ENCODE data around the gene OR6K2. TPM values are rescaled to one million over a fixed set of nuclear protein-coding genes. Genes with fewer than 3 reads are reported as not detected.

Gene OR6K2
- total RNA-seq, 1 experiment from 2014 or later = not detected

GRCh38 chr1:158687037-158687436, 13.4 kb downstream of the OR6K2 start:
- no TSS peak for BruUV-seq (replicated peaks)
- intact Hi-C loops (cut with micrococcal nuclease) = no loop called here
- ChIA-PET CTCF (interaction anchor here (0.8 kb wide), 1 partner anchor 777 kb away, joined by 6 read pairs; no protein-coding TSS in a partner anchor), POLR2A (no interaction called here)
- TF ChIP-seq CTCF (IDR thresholded peaks at IDR 0.05; ENCODE audit: unreplicated experiment) = no peak
- Mint-ChIP-seq H3K9me3 (ENCODE audit: unreplicated experiment) (no peaks in the 10 kb centered on the region), H3K27me3 (ENCODE audit: insufficient read depth, unreplicated experiment) (peaks cover 92% of the 10 kb centered on the region), H3K27ac (ENCODE audit: low read depth, unreplicated experiment) (no peak overlapping the region), H3K4me3 (ENCODE audit: unreplicated experiment) (no peak overlapping the region), H3K4me1 (ENCODE audit: insufficient read depth, unreplicated experiment) (no peaks in the 10 kb centered on the region), H3K36me3 (ENCODE audit: insufficient read depth, unreplicated experiment) (no peaks in the 10 kb centered on the region)
- no peak for DNase-seq (ENCODE audit: unreplicated experiment)

GRCh38 chr1:158686111-158687009, 14.1 kb downstream of the OR6K2 start, which contains the start of gene SPTA1:
SPTA1 (minus strand) TSS chr1:158686715; CDS start chr1:158686517, 198 bp downstream.
- H3K9me3 Mint-ChIP-seq (ENCODE audit: unreplicated experiment) = no peaks in the 10 kb centered on the region
- H3K36me3 Mint-ChIP-seq (ENCODE audit: insufficient read depth, unreplicated experiment) = no peaks in the 10 kb centered on the region
- H3K27me3 Mint-ChIP-seq (ENCODE audit: insufficient read depth, unreplicated experiment) = peaks cover 98% of the 10 kb centered on the region
- POLR2A ChIA-PET = no interaction called here
- BruUV-seq (replicated peaks) = no TSS peak
- no peak within 1 kb of the TSS for H3K27ac Mint-ChIP-seq (ENCODE audit: low read depth, unreplicated experiment)
- DNase-seq (ENCODE audit: unreplicated experiment) = peak; percentile 16
- H3K4me3 Mint-ChIP-seq (ENCODE audit: unreplicated experiment) = no peak within 1 kb of the TSS
- intact Hi-C loops (cut with micrococcal nuclease) = no loop called here
- no peak for TF ChIP-seq CTCF (IDR thresholded peaks at IDR 0.05; ENCODE audit: unreplicated experiment)
- H3K4me1 Mint-ChIP-seq (ENCODE audit: insufficient read depth, unreplicated experiment) = no peaks in the 10 kb centered on the region
- CTCF ChIA-PET = interaction anchor here (0.7 to 1.4 kb wide), 4 partner anchors 11 to 777 kb away, joined by 3 to 6 read pairs (median 3); no protein-coding TSS in a partner anchor

GRCh38 chr1:158685085-158685484, 15.4 kb downstream of the OR6K2 start:
- ChIA-PET POLR2A (interaction anchor here (0.7 kb wide), 1 partner anchor 26 kb away, joined by 3 read pairs; no protein-coding TSS in a partner anchor), CTCF (interaction anchor here (0.5 to 1.4 kb wide), 4 partner anchors 12 to 279 kb away, joined by 3 to 4 read pairs (median 4); no protein-coding TSS in a partner anchor)
- Mint-ChIP-seq H3K27me3 (ENCODE audit: insufficient read depth, unreplicated experiment) (peaks cover 98% of the 10 kb centered on the region), H3K4me3 (ENCODE audit: unreplicated experiment) (no peak overlapping the region), H3K4me1 (ENCODE audit: insufficient read depth, unreplicated experiment) (no peaks in the 10 kb centered on the region), H3K36me3 (ENCODE audit: insufficient read depth, unreplicated experiment) (no peaks in the 10 kb centered on the region), H3K9me3 (ENCODE audit: unreplicated experiment) (no peaks in the 10 kb centered on the region), H3K27ac (ENCODE audit: low read depth, unreplicated experiment) (no peak overlapping the region)
- intact Hi-C loops (cut with micrococcal nuclease) = no loop called here
- no peak for DNase-seq (ENCODE audit: unreplicated experiment)
- no peak for TF ChIP-seq CTCF (IDR thresholded peaks at IDR 0.05; ENCODE audit: unreplicated experiment)
- no TSS peak for BruUV-seq (replicated peaks)

- BruUV-seq (replicated peaks) = no TSS peak
- no peak overlapping the region for H3K27ac Mint-ChIP-seq (ENCODE audit: low read depth, unreplicated experiment)
- no peak for TF ChIP-seq CTCF (IDR thresholded peaks at IDR 0.05; ENCODE audit: unreplicated experiment)
- CTCF ChIA-PET = no interaction called here
- H3K36me3 Mint-ChIP-seq (ENCODE audit: insufficient read depth, unreplicated experiment) = no peaks in the 10 kb centered on the region
- no peaks in the 10 kb centered on the region for H3K4me1 Mint-ChIP-seq (ENCODE audit: insufficient read depth, unreplicated experiment)
- intact Hi-C loops (cut with micrococcal nuclease) = no loop called here
- POLR2A ChIA-PET = no interaction called here
- H3K9me3 Mint-ChIP-seq (ENCODE audit: unreplicated experiment) = no peaks in the 10 kb centered on the region
- DNase-seq (ENCODE audit: unreplicated experiment) = no peak
- no peak overlapping the region for H3K4me3 Mint-ChIP-seq (ENCODE audit: unreplicated experiment)
- peaks cover 98% of the 10 kb centered on the region for H3K27me3 Mint-ChIP-seq (ENCODE audit: insufficient read depth, unreplicated experiment)
Measured at GRCh38 chr1:158681606-158682005, 18.8 kb downstream of the OR6K2 start.

Measured in MCF 10A (cell line).